Muscle layer of colon (tissue), 2 donors: ENCODE results near the gene IL17B.

Source experiments
- H3K27ac ChIP-seq: one replicate; pipeline ENCODE4 v1.7.0; 2013; ENCODE audit warnings: low read depth, mild to moderate bottlenecking, low read length, moderate library complexity
- H3K27me3 ChIP-seq, 2 donors: one replicate each; pipeline ENCODE4 v1.7.0; 2013; ENCODE audit warnings: low read length in 2 of 2, mild to moderate bottlenecking in 2 of 2; ENCODE audit not compliant: insufficient read depth in 2 of 2, control insufficient read depth in 1 of 2
- H3K36me3 ChIP-seq: one replicate; pipeline ENCODE4 v1.7.0; 2013; ENCODE audit warnings: mild to moderate bottlenecking, low read length; ENCODE audit not compliant: insufficient read depth
- H3K4me1 ChIP-seq: one replicate; pipeline ENCODE4 v1.7.0; 2013; ENCODE audit warnings: mild to moderate bottlenecking, low read length; ENCODE audit not compliant: insufficient read depth
- H3K4me3 ChIP-seq, 2 donors: one replicate each; pipeline ENCODE4 v1.7.0; 2013; ENCODE audit warnings: low read length in 2 of 2, low read depth in 1 of 2, mild to moderate bottlenecking in 1 of 2, moderate library complexity in 1 of 2
- H3K9ac ChIP-seq: one replicate; pipeline ENCODE4 v1.7.0; 2013; ENCODE audit warnings: low read length
- H3K9me3 ChIP-seq: one replicate; pipeline ENCODE4 v1.7.0; 2013; ENCODE audit warnings: mild to moderate bottlenecking, low read length
- donor health status: abdominal sarcoma.
- donor health status: Adenocarcinoma of cecum.

IL17B gene

DNA sequence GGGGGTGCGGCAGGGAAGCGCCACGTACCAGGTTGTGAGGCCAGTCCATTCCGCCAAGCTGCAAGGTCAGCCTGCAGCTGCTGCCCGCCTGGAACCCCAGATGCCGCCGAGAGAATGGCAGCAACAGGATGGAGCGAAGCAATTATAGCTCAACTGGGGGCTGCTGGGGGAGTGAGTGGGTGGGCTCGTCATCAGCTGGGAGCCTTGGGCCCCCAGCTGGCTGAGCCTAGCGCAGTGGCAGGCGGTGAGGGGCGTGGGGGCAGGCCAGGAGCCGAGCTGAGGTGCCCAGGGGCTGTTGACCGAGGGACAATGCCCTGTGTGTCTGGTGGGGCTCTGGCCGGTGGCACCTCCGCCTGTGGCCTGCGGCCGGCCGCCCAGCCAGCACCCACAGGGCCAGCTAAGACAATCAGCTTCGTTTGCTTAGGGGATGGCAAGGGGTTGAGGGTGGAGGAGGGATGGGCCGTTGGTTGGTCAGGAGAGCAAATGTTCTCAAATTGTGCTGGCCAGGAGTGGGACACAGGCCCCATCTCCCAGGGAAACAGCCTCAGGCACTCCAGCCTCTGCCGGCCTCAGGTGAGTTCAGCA lies at the start of gene IL17B:
TSS of gene IL17B (minus strand) at position 116 of the 585 bp plus-strand sequence. CDS start at position 49, 67 bp downstream.
- Histone ChIP-seq H3K27ac (peak within 1 kb of the TSS; percentile 98), H3K9ac (peak within 1 kb of the TSS; percentile 44), H3K36me3 (no peaks in the 10 kb centered on the region)

GRCh38 chr5:149428032-149428431 lies 48.9 kb upstream of the IL17B start:
- Histone ChIP-seq H3K9me3 (no peaks in the 10 kb centered on the region), H3K4me1 (peaks cover 28% of the 10 kb centered on the region), H3K27ac (peak overlapping the region; percentile 36), H3K4me3 (no peak overlapping the region), H3K9ac (no peak overlapping the region), H3K27me3 (no peaks in the 10 kb centered on the region), H3K36me3 (peaks cover 79% of the 10 kb centered on the region)

More for the DNA sequence above, at the start of gene IL17B:
- Histone ChIP-seq H3K27me3 (no peaks in the 10 kb centered on the region), H3K4me3 (no peak within 1 kb of the TSS), H3K9me3 (no peaks in the 10 kb centered on the region), H3K4me1 (peaks cover 46% of the 10 kb centered on the region)

- Histone ChIP-seq H3K27me3 (no peaks in the 10 kb centered on the region), H3K4me3 (no peak overlapping the region), H3K27ac (peak overlapping the region; percentile 36), H3K9me3 (no peaks in the 10 kb centered on the region), H3K36me3 (peaks cover 86% of the 10 kb centered on the region), H3K9ac (no peak overlapping the region), H3K4me1 (peaks cover 31% of the 10 kb centered on the region)
Measured at GRCh38 chr5:149427374-149427773, 48.3 kb upstream of the IL17B start.

GRCh38 chr5:149426931-149427330 lies 47.8 kb upstream of the IL17B start:
- H3K27me3 ChIP-seq: no peaks in the 10 kb centered on the region
- peaks cover 90% of the 10 kb centered on the region for H3K36me3 ChIP-seq
- no peak overlapping the region for H3K4me3 ChIP-seq
- H3K9me3 ChIP-seq: no peaks in the 10 kb centered on the region
- peaks cover 35% of the 10 kb centered on the region for H3K4me1 ChIP-seq
- no peak overlapping the region for H3K9ac ChIP-seq
- peak overlapping the region; percentile 36 for H3K27ac ChIP-seq

- peaks cover 100% of the 10 kb centered on the region for H3K36me3 ChIP-seq
Measured at GRCh38 chr5:149425729-149426128, 46.6 kb upstream of the IL17B start.

DNA sequence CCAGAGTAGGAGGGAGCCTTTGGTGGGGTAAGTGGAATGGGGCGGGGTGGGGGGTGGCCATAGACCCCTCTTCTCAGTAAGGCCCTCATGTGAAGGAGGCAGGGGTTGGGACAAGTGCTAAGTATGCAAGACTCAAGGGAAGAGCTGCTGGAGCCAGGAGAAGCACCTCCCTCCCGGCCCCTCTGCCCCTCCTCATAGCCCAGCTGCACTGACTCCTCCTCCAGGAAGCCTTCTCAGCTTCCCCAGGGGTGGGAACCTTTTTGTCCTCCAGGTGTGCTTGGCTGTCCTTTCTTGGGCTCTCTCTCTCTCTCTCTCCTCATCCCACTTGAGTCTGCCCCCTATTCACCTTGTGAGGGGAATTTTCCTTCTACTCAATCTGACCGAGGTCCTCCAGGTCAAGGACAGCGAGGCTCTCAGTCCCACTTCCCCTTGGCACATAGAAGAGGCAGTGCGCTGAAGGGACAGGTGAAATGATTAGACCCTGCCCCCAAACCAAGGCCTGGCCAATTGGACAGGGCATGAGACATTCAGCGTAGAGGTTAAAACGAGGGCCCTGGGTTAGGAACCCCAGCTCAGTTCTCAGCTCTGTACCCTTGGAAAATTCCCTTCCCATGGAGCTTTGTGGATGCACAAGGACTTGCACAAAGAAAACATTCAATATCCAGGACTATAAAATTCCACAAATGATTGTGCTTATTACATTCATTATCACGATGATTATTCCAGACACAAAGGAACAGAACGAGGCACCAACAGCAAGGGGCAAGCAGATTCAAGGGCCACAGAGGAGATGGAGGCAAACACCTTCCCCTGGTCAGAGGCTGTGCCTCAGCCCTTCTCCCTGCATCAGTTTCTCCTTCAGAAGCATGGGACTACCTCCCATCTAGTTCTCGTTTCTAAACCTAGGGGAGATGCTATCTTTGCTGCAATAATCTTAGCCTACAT lies 45.6 kb upstream of the IL17B start:
- peak overlapping the region; percentile 99 for H3K27ac ChIP-seq
- H3K4me3 ChIP-seq: no peak overlapping the region
- H3K9ac ChIP-seq: no peak overlapping the region
- H3K9me3 ChIP-seq: no peaks in the 10 kb centered on the region
- H3K36me3 ChIP-seq: peaks cover 100% of the 10 kb centered on the region
- no peaks in the 10 kb centered on the region for H3K27me3 ChIP-seq
- H3K4me1 ChIP-seq: peaks cover 56% of the 10 kb centered on the region

More at GRCh38 chr5:149425729-149426128, 46.6 kb upstream of the IL17B start:
- no peak overlapping the region for H3K4me3 ChIP-seq
- H3K4me1 ChIP-seq: peaks cover 46% of the 10 kb centered on the region
- no peak overlapping the region for H3K9ac ChIP-seq
- H3K9me3 ChIP-seq: no peaks in the 10 kb centered on the region
- H3K27ac ChIP-seq: peak overlapping the region; percentile 99
- H3K27me3 ChIP-seq: no peaks in the 10 kb centered on the region

GRCh38 chr5:149423794-149424268 lies 44.7 kb upstream of the IL17B start:
- Histone ChIP-seq H3K27me3 (no peaks in the 10 kb centered on the region), H3K4me3 (peak overlapping the region in 1 of 2 donors; percentile 28), H3K36me3 (peaks cover 100% of the 10 kb centered on the region), H3K4me1 (peaks cover 64% of the 10 kb centered on the region), H3K27ac (peak overlapping the region; percentile 99), H3K9me3 (no peaks in the 10 kb centered on the region), H3K9ac (peak overlapping the region; percentile 38)

GRCh38 chr5:149423049-149423793 lies 44.1 kb upstream of the IL17B start:
- H3K9ac ChIP-seq: peak overlapping the region; percentile 38
- no peaks in the 10 kb centered on the region for H3K9me3 ChIP-seq
- peaks cover 68% of the 10 kb centered on the region for H3K4me1 ChIP-seq
- H3K36me3 ChIP-seq: peaks cover 99% of the 10 kb centered on the region
- H3K27ac ChIP-seq: peak overlapping the region; percentile 99
- H3K4me3 ChIP-seq: peak overlapping the region in 1 of 2 donors; percentile 11
- no peaks in the 10 kb centered on the region for H3K27me3 ChIP-seq

GRCh38 chr5:149422366-149423048 lies 43.4 kb upstream of the IL17B start:
- Histone ChIP-seq H3K27me3 (no peaks in the 10 kb centered on the region), H3K4me3 (peak overlapping the region in 1 of 2 donors; percentile 11), H3K4me1 (peaks cover 75% of the 10 kb centered on the region), H3K36me3 (peaks cover 99% of the 10 kb centered on the region), H3K27ac (peak overlapping the region; percentile 99), H3K9me3 (no peaks in the 10 kb centered on the region), H3K9ac (peak overlapping the region; percentile 38)

GRCh38 chr5:149421834-149422233 lies 42.7 kb upstream of the IL17B start:
- Histone ChIP-seq H3K4me1 (peaks cover 82% of the 10 kb centered on the region), H3K4me3 (peak overlapping the region in 1 of 2 donors; percentile 41), H3K27me3 (no peaks in the 10 kb centered on the region), H3K36me3 (peaks cover 99% of the 10 kb centered on the region), H3K9me3 (no peaks in the 10 kb centered on the region), H3K27ac (peak overlapping the region; percentile 99), H3K9ac (peak overlapping the region; percentile 40)
